WTC11 (cell line): ENCODE data around the gene JAKMIP1.

ENCODE experiments used
- ATF1 ChIP-seq: sonication (generic); formaldehyde crosslinking; IDR thresholded peaks from 2 replicates; pipeline ENCODE4 v1.8.1; 2023; ENCODE audit warnings: mild to moderate bottlenecking, moderate library complexity, missing genetic modification reagents
- ATF3 ChIP-seq: sonication (generic); formaldehyde crosslinking; conservative IDR thresholded peaks from 2 replicates; pipeline ENCODE4 v1.8.1; 2022; ENCODE audit warnings: mild to moderate bottlenecking, missing genetic modification reagents
- CTCF ChIP-seq: fragments of 200-600 bp; IDR thresholded peaks from 2 replicates; pipeline ENCODE4 v1.8.0; 2022; ENCODE audit warnings: antibody characterized with exemption
- ELF4 ChIP-seq: sonication (generic); formaldehyde crosslinking; IDR thresholded peaks from 2 replicates; pipeline ENCODE4 v1.8.1; 2022; ENCODE audit warnings: low read depth, mild to moderate bottlenecking, moderate library complexity, missing genetic modification reagents
- FOXP1 ChIP-seq: sonication (generic); formaldehyde crosslinking; IDR thresholded peaks from 2 replicates; pipeline ENCODE4 v1.8.0; 2022; ENCODE audit warnings: missing genetic modification reagents, mild to moderate bottlenecking, moderate library complexity, borderline replicate concordance
- MAX ChIP-seq: sonication (generic); formaldehyde crosslinking; IDR thresholded peaks from 2 replicates; pipeline ENCODE4 v1.8.0; 2022; ENCODE audit warnings: mild to moderate bottlenecking, missing genetic modification reagents
- NR1H2 ChIP-seq: sonication (generic); formaldehyde crosslinking; IDR thresholded peaks from 2 replicates; pipeline ENCODE4 v1.9.0; 2021; ENCODE audit warnings: mild to moderate bottlenecking, moderate library complexity, missing genetic modification reagents
- ZNF219 ChIP-seq: sonication (generic); formaldehyde crosslinking; IDR thresholded peaks from 2 replicates; pipeline ENCODE4 v1.8.0; 2023; ENCODE audit warnings: missing genetic modification reagents, mild to moderate bottlenecking, borderline replicate concordance

GRCh38 chr4:6172093-6172926, 28.0 kb downstream of the JAKMIP1 start:
- TF ChIP-seq MAX (CRISPR knock-in tag) (no peak), CTCF (no peak), FOXP1 (CRISPR knock-in tag) (no peak), ELF4 (no peak), ZNF219 (no peak), ATF3 (no peak), ATF1 (no peak), NR1H2 (CRISPR knock-in tag) (no peak)
